Midbrain (tissue), 1 donor: ENCODE results near the gene CREB5.
A peak's percentile ranks its signal among the peaks of the same experiment; 100 is the strongest.

Source experiments
- DNase-seq: peaks from one replicate; lab custom pipeline; 2025; lab: John Stamatoyannopoulos, UW

CREB5 gene

DNA sequence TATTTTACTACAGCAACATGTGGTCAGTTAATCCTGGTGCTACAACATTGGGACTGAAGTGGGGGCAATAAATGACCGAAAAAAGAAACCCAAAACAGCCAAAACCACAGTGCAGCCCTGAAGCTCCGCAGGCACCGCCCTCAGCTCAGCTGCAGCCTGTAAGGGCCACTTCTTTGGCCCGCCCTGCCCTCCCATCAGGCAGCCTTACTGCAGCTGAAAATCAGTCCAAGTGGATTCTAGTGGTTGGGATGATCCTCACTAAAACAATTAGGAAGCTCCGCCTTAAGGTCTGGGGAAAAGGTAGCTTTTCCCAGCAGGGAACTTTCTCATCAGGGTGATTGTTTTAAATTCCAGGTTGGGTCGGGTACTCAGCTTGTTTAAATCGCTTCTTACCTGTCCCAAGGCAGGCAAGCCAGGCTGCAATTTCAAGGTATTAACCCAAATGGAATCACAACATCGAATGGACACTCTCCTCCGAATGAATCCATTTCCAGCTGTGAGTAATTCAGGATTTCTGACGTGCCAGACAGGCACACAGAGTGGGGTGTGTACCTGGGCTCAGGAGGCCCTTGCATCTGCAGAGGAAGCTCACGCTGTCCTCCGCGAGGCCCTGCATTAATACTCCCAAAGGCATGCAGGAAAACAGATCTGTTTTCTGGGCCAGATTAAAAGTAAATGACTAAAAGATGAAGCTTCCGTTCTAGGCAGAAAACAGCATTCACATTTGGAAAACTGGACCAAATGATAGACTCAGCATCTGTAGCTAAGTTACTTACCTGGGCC is 104.3 kb downstream of the CREB5 start:
- no peak for DNase-seq

DNA sequence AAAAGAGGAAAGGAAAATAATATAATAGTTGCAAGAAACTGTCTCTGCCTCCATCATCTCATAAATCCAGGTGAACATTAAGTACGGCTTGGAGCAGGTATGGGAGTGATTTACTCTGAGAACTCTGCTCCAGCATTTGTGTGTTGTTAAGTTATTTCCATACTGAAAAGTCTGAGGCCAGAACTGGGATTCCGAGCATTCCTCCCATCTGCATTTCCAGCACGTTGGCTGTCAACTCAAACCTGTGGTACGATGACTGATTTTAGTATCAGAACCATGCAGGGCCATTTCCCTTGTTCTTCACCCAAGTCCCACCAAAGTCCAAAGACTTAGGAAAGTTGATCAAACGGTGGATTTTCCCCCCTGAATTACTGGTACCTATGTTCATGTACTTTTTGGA is 104.9 kb downstream of the CREB5 start:
- no peak for DNase-seq

DNA sequence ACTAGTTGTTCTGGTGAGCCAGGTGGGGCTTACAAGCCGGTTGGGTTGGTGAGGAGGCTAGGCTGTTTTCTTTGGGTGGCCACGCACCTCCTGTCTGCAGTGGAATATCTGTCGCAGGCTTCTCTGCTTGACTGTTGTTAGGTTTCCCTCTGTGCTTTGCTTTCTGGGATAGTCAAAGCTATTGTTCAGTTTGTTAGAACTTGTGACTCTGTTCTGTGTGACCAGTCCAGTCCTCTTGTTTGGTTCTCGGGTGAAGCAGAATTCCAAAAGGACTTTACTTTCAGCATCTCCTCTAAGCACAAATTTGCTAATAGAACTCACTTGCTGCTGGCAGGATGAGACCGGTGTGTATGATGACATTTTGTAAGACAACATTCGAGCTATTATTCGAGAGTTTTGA is 105.3 kb downstream of the CREB5 start:
- peak; percentile 18 for DNase-seq

DNA sequence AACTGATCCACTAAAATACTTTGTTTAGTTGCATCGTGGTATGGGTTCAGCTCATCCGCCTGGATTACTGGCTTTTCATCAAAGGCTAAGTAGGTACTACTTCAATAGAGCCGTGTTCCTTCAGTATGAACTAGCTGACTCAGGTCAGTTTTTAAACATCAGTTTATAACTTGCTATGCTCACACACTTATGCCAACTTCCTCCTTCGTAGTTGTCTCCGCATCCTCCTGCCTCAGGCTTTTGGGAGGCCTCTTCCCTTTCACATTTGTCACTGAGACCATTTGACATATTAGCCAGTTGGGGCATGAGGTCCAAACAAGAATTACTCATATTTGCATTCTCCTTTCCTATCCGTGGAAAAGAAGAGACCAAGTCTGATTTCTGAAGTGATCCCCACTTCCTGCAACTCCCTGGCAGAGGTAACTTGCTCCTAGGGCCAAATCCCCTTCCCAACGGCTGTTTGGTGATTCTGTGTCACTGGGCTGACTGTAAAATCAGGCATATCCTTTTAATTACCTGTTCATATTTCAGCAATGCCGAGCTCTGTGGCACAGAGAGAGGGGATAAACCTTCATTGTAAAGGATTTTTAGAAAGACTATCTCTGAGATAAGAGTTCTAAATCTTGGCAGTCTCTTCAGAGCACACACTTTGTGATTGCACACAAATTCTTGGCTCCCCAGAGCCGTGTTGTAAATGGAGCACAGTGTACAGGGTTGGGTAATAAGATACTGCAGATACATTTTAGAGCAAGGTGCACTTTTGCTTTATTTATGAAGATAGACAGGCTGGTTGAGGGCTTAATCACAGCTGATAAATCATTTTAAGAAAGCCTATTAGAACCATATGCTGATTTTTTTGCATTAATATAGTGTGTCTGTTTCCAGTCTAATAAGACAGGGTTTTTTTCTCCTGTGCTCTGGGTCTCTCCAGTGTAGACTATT is 108.0 kb downstream of the CREB5 start:
- DNase-seq = no peak

GRCh38 chr7:28524978-28525377 is 112.7 kb downstream of the CREB5 start:
- no peak for DNase-seq

DNA sequence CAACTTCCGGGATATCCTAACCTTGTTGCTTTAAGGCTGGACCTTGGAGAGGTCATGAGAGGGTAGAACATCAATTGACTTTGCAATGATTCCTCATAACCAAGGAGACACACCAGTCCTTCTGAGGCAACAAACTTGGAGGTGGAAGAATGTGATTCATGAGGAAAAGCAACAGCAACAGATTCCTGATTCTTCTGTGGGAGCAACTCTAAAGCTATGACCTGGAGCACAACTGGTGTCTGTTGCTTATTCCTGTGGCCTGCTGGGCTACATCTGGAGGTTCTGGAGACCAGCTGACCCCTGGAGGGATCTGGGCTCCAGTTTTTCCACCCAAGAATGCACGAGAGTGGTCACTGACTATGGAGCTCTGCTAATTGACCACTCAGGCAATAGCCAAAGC is 116.6 kb downstream of the CREB5 start:
- DNase-seq = no peak

DNA sequence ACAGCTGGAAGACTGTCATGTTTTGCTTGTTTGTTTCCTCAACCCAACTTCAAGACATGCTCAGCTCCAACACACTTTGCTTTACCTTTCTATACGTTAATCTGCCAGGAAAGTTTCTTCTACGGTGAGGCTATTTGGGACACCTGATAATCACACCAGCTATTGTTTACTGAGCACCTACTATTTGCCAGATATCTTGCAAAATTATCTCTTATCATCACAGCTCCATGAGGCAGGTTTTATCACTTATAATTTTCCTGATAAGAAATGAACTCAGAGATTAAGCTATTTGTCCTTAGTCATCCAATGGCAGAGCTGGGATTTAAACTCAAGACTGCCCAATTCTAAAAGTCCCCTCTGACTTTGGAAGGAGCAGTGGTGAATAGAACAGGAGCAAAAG is 117.4 kb downstream of the CREB5 start:
- DNase-seq = no peak

GRCh38 chr7:28530175-28530802 is 118.0 kb downstream of the CREB5 start:
- DNase-seq = no peak

DNA sequence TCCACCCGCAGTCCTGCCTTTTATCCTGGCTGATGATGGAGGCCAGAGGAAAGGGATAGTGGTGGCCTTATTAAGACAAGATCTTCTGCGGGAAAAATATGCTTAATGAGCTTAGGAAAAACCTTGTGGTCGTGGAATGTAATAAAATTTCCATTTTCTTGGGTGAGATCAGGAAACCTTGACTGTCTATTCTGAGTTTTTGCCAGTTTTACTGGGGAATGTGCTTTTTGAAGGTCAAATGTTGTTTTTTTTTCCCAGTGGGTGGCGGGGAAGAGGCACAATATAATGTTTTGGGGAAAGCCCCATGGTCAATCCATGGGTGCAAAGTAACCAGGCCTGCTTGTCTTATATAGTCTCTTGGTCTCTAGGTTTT is 118.5 kb downstream of the CREB5 start:
- DNase-seq = no peak

DNA sequence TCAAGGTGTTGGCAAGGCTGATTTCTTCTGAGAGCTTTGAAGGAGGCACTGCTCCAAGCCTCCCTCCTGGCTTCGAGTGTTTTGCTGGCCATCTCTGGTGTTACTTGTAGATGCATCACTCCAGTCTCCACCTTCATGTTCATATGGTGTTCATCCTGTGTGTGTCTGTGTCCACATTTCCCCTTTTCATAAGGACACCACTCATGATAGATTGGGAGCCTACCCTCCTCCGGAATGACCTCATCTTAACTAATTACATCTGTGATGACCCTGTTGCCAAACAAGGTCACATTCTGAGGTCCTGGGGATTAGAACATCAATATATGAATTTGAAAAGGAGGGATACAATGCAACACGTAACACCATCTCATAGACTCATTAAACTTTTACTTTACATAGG is 119.0 kb downstream of the CREB5 start:
- no peak for DNase-seq

DNA sequence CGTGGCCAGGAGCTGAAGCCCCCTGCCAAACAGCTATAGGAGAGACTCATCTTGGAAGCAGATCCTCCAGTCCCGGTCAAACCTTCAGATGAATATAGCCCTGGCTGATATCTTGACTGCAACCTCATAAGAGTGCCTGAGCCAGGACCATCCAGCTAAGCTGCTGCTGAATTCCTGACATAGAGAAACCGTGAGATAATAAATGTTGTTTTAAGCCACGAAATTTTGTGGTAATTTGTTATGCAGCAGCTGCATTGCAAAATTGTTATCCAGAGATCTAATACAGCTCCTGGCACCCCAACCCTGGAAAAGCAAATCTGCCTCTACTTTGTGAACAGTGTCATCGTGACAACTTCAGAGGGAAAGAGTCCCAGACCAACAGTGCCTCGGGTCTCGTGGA is 119.9 kb downstream of the CREB5 start:
- DNase-seq = no peak

DNA sequence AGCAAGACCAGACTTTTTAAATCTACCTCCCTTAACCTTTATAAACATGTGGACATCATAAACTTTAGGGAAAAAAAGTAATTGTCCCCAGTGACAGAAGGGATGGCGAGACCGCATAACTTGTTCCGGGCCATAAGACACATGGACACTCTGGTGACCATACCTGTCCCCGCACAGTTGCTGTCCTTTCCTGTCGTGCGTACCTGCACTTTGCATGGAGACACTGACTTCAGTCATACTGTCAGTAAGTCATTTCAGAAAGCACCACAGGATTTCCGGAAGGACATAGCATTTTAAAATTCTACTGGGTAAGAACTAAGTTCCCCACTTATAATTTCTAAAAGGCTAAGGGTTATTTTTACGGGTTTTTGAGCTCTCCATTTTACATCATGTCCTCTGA is 120.9 kb downstream of the CREB5 start:
- DNase-seq = no peak

DNA sequence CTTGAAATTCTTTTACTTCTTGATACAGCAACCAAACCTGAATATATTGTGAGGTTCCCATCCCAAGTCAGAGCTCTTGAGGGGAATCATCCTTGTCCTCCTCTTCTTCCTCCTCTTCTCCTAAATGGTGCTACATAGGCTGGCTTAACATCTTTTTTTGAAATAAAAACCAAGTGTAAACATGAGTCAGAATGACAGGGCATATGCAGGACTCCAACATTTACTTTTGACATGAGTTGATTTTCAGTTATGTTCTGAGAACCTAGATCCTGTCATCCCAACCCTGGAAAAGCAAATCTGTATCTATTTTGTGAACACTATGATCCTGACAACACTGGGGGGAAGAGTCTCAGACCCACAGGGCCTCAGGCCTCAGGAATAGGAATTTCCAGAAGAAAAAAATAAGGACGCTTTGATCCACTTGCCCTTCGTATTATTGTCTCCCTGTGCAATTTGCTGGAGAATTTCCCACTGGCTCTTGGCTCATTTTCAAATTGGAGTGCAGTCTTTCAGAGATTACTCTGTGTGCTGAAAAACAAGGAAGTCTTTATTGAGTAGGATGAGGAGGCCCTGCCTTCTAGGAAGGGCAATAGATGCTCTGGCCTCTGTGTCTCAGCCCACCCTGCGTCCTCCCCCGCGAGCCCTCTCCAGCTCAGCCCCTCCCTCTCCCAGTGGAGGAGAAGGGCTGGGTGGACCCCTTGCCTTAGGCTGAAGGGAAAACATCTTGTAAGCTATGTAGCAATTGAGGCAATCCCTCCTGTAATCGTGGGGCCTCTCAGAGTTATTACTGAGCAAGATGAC is 121.6 kb downstream of the CREB5 start:
- DNase-seq = peak; percentile 73

DNA sequence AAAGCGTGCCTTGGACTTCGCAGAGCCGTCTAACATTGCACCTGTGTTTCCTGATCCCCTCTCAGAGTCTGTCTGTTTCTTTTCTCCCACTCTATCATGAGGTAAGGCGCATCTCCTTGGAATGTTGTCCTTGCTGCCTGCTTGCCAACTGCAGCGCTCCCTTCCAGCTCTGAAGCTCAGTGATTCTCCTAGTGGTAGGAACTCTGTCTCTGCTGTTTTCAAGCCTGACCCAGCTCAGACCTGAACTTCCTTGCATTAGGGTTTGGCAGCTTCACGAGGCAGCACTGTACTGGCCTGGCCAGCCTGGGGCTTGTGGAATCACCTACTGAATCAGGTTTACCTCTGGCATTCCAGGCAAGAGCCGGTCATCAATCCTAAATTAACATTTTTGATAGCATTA is 123.9 kb downstream of the CREB5 start:
- DNase-seq = no peak

DNA sequence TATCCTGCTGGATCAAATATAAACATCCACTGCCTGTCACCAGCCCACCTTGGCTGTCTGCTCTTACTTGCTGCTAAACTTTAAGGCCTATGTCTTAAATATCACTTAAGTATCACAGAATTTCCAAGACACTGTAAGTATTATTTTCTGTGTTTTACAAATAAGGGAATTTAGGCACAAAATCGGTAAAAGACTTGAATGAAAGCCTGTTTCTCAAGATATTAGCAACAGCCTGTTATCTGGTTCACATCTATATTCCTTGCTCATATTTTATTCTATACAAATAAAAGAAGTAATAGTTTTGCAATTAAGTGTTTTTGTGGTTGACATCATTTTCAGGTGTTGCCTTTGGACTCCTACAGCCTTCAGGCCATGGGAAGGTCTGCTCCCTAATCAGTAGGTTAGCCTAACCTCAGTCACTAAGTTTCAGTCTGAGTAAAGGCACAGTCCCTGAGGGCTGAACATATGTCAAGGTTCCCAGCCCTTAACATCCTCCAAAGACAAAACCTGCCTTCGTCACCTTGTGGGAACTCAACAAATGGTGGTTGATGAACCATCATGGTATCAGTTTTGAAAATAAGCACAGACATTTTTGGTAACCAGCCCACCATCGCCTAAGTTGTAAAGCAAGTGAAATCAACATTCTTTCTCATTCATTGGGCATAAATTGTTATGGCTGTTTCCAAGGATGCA is 127.1 kb downstream of the CREB5 start:
- DNase-seq = no peak

DNA sequence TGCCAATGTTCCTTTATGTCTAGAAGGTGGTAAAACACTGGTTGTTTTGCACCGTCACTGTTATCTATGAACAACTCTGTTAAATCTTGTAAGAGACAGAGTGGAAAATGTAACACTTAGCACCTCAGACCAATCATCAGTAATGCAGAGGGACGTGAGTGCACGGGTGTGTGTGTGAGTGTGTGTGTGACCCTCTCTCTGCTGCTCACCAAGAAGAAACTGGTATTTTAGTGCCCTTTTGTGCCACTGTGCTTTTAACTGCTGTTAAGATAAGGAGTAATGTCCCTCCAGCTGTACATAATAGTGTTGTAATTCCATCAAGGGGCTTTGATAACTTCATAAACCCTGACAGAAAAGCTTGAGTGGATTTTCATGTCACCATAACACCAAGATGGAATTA is 130.1 kb downstream of the CREB5 start:
- DNase-seq = no peak

- DNase-seq = no peak
These were observed 132.3 kb downstream of the CREB5 start for GRCh38 chr7:28544453-28545117.

DNA sequence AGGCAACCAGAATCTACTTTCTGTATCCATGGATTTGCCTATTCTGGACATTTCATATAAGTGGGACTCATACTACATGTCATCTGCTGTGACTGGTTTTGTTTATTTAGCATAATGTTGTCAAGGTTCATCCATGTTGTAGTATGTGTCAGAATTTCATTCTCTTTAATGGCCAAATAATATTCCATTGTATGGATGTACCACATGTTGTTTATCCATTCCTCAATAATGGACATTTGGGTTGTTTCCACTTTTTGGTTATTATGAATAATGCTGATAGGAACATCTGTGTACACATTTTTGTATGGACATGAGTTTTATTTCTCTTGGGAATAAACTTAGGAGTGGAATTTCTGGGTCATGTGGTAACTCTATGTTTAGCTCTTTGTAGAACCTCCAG is 133.7 kb downstream of the CREB5 start:
- DNase-seq = no peak

DNA sequence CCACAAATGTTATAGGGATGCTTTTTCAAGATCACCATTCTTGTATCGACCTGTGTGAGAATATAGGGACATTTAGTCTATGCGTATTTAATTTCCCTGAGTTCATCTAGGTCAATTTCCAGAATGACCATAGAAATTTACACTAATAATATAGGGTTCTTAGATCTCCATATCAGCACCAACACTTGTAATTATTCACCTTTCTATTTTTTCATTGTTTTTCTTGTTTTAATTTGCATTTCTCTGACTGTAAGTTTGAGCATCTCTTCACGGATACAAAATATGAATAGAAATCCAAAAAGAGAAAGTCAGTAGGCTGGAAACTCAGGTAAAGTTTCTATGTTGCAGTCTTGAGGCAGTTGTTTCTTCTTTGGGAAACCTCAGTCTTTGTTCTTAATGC is 134.8 kb downstream of the CREB5 start:
- DNase-seq = no peak

GRCh38 chr7:28548416-28548815 is 136.1 kb downstream of the CREB5 start:
- no peak for DNase-seq

DNA sequence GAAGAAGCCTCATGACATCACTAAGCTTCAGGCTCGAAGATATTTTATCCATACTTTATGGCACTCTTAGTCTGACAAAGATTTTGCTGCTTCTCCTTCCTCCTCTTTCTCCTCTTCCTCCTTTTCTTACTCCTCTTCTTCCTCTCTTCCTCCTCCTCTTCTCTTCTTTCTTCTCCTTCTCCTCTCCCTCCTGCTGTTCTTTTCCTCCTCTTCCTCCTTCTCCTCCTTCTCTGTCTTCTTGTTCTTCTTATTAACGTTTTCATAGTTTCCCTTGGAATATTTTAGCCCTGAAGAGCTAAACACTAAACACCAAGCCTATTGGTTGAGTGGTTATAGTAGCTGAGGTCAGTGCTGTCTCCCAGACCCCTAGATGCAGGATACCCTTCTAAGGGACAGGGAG is 137.7 kb downstream of the CREB5 start:
- no peak for DNase-seq
